ENCODE data around the gene PITPNM3. TPM values are rescaled to one million over a fixed set of nuclear protein-coding genes. Genes with fewer than 3 reads are reported as not detected.

PITPNM3 gene
- total RNA-seq, 1 experiment from 2014 or later = 0.71 TPM

DNA sequence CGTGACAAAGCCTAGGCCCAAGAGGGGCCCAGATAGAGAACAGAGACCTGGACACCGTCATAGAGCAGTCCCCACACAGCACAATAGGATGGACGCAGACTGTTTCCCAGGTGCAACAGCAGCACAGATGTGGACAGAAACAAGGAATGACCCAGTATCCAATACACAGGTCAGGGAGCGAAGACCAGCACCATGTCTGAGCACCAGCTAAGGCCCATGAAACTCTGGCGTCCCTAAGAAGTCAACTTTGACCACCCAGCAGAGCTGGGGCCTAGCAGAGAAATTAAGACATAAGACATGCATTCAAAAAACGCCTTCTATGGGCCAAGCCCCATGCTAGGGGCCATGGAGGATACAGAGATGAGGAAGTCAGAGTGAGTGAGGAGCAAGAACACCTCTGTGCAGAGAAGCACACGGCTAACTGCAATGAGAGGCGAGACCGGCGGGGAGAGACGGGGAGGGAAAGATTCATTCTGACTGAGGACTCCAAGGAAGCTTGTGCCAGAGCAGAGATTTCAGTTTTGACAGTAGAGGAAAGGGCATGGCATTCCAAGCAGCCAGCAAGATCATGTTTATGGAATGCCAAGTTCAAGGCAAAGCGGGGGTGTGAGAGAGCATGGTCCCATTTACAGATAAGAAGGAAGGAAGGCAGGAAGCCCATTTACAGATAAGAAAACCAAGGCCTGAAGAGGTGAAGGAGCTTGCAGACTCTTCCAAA lies 50.8 kb downstream of the PITPNM3 start:
- peaks cover 4% of the 10 kb centered on the region for H3K4me1 ChIP-seq (ENCODE audit: insufficient read depth, low read length, poor library complexity, severe bottlenecking)
- no peak overlapping the region for H3K4me3 ChIP-seq (ENCODE audit: low read depth, low read length, poor library complexity, severe bottlenecking)
- H3K9me3 ChIP-seq (ENCODE audit: low read depth, low read length, poor library complexity, severe bottlenecking) = no peaks in the 10 kb centered on the region
- no peak overlapping the region for H3K27ac ChIP-seq (ENCODE audit: low read depth, low read length, poor library complexity, severe bottlenecking)
- CTCF ChIA-PET = no interaction called here
- DNase-seq (ENCODE audit: low spot score) = no peak
- no peaks in the 10 kb centered on the region for H3K27me3 ChIP-seq (replicated peaks; ENCODE audit: insufficient read depth, low read depth, low read length, poor library complexity)
- no TSS peak for BruUV-seq (replicated peaks)
- POLR2A ChIA-PET (ENCODE audit: low non-redundant PET) = no interaction called here
- no peaks in the 10 kb centered on the region for H3K36me3 ChIP-seq (ENCODE audit: insufficient read depth, low read length, poor library complexity, severe bottlenecking)
- TF ChIP-seq, protein P1, sequence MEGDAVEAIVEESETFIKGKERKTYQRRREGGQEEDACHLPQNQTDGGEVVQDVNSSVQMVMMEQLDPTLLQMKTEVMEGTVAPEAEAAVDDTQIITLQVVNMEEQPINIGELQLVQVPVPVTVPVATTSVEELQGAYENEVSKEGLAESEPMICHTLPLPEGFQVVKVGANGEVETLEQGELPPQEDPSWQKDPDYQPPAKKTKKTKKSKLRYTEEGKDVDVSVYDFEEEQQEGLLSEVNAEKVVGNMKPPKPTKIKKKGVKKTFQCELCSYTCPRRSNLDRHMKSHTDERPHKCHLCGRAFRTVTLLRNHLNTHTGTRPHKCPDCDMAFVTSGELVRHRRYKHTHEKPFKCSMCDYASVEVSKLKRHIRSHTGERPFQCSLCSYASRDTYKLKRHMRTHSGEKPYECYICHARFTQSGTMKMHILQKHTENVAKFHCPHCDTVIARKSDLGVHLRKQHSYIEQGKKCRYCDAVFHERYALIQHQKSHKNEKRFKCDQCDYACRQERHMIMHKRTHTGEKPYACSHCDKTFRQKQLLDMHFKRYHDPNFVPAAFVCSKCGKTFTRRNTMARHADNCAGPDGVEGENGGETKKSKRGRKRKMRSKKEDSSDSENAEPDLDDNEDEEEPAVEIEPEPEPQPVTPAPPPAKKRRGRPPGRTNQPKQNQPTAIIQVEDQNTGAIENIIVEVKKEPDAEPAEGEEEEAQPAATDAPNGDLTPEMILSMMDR (conservative IDR thresholded peaks at IDR 0.05; ENCODE audit: low read depth, low read length) = no peak
- TF ChIP-seq EZH2 (IDR thresholded peaks at IDR 0.05; ENCODE audit: borderline replicate concordance, low read depth, low read length, poor library complexity, severe bottlenecking) = no peak
- intact Hi-C loops (cut with micrococcal nuclease; ENCODE audit: unreplicated experiment) = no loop called here

DNA sequence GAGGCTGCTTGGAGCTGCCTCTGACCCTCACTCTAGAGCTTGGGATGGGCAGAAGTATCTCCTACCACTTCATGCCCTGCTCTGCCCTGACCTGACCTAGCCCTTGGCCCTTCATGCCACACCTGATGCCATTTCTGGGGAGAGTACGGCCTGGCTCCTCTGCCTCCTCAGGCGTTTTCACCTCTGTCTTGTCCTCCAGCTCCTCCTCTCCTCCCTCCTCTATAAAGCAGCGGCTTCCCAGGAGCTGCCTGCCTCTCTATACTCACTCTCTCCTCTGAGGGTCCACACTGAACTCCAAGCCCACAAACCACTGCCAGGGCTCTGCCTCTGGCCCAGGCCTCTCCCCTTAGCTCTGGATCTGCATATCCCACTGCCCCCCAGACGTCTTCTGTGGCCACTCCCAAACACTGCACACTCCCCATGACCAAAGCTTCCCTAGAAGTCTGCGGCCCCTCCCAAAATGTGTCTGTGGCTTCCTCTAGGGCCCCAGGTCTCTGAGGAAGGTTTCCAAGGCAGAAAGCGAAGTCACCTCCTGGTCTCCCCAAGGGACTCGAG lies 52.6 kb downstream of the PITPNM3 start:
- Histone ChIP-seq H3K4me3 (ENCODE audit: low read depth, low read length, poor library complexity, severe bottlenecking) (no peak overlapping the region), H3K27me3 (replicated peaks; ENCODE audit: insufficient read depth, low read depth, low read length, poor library complexity) (no peaks in the 10 kb centered on the region), H3K36me3 (ENCODE audit: insufficient read depth, low read length, poor library complexity, severe bottlenecking) (no peaks in the 10 kb centered on the region), H3K27ac (ENCODE audit: low read depth, low read length, poor library complexity, severe bottlenecking) (no peak overlapping the region), H3K9me3 (ENCODE audit: low read depth, low read length, poor library complexity, severe bottlenecking) (no peaks in the 10 kb centered on the region), H3K4me1 (ENCODE audit: insufficient read depth, low read length, poor library complexity, severe bottlenecking) (peaks cover 4% of the 10 kb centered on the region)
- no peak for DNase-seq (ENCODE audit: low spot score)
- ChIA-PET POLR2A (ENCODE audit: low non-redundant PET) (interaction anchor here (0.5 kb wide), 1 partner anchor 85 kb away, joined by 6 read pairs; no protein-coding TSS in a partner anchor), CTCF (no interaction called here)
- TF ChIP-seq, protein P1 (conservative IDR thresholded peaks at IDR 0.05; ENCODE audit: low read depth, low read length) = no peak
- TF ChIP-seq EZH2 (IDR thresholded peaks at IDR 0.05; ENCODE audit: borderline replicate concordance, low read depth, low read length, poor library complexity, severe bottlenecking) = no peak
- intact Hi-C loops (cut with micrococcal nuclease; ENCODE audit: unreplicated experiment) = no loop called here
- no TSS peak for BruUV-seq (replicated peaks)

DNA sequence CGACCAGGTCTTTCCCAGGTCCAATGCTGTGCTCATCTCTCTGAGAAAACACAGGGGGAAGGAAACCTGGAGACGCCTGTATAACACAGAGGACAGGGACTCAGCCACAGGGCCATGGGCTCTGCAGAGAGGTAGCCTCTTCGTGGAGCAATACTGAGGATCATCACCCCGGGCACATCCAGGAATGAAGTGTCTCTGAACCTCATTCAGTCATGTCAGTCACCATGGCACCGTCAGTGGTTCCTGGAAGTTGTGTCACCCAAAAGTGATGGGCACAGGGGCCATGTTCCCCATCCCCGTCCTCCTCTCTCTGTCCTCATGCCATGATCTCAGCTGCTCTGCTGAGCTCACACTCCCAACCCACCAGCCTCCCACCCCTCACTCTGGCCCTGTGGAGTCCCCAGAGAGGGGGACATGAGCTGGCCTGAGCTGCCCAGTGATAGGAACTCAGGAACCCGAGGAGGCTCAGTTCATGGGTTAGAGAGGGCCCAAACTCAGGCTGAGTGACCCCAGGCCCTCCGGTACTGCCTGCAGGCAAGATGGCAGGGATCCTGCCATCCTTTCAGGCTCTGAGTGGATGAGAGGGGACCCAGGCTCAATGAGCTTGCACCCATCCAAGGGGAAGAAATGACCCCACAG lies 53.4 kb downstream of the PITPNM3 start:
- Histone ChIP-seq H3K4me3 (ENCODE audit: low read depth, low read length, poor library complexity, severe bottlenecking) (no peak overlapping the region), H3K36me3 (ENCODE audit: insufficient read depth, low read length, poor library complexity, severe bottlenecking) (no peaks in the 10 kb centered on the region), H3K27ac (ENCODE audit: low read depth, low read length, poor library complexity, severe bottlenecking) (no peak overlapping the region), H3K4me1 (ENCODE audit: insufficient read depth, low read length, poor library complexity, severe bottlenecking) (peaks cover 3% of the 10 kb centered on the region), H3K27me3 (replicated peaks; ENCODE audit: insufficient read depth, low read depth, low read length, poor library complexity) (no peaks in the 10 kb centered on the region), H3K9me3 (ENCODE audit: low read depth, low read length, poor library complexity, severe bottlenecking) (no peaks in the 10 kb centered on the region)
- DNase-seq (ENCODE audit: low spot score) = no peak
- ChIA-PET CTCF (no interaction called here), POLR2A (ENCODE audit: low non-redundant PET) (no interaction called here)
- TF ChIP-seq, protein P1 (conservative IDR thresholded peaks at IDR 0.05; ENCODE audit: low read depth, low read length) = no peak
- TF ChIP-seq EZH2 (IDR thresholded peaks at IDR 0.05; ENCODE audit: borderline replicate concordance, low read depth, low read length, poor library complexity, severe bottlenecking) = no peak
- intact Hi-C loops (cut with micrococcal nuclease; ENCODE audit: unreplicated experiment) = no loop called here
- BruUV-seq (replicated peaks) = no TSS peak

Data from A673 (cell line).